Body of pancreas (tissue), 4 donors: ENCODE results near the gene EXOC2.

Source experiments
- POLR2A ChIP-seq, 3 donors: fragments of 450-650 bp; IDR thresholded peaks; one replicate each; pipeline ENCODE4 v1.6.1; 2016; ENCODE audit warnings: antibody characterized with exemption in 3 of 3, mild to moderate bottlenecking in 2 of 3
- TF ChIP-seq, protein P1 (sequence below), 7 experiments: fragments of 450-650 bp in 4 of 7; fragments of 200-600 bp in 3 of 7; sonication (generic) in 3 of 7; IDR thresholded peaks; one replicate each; pipeline ENCODE4 v1.5.1; 2016 to 2019; ENCODE audit warnings: antibody characterized with exemption in 7 of 7

DNA sequence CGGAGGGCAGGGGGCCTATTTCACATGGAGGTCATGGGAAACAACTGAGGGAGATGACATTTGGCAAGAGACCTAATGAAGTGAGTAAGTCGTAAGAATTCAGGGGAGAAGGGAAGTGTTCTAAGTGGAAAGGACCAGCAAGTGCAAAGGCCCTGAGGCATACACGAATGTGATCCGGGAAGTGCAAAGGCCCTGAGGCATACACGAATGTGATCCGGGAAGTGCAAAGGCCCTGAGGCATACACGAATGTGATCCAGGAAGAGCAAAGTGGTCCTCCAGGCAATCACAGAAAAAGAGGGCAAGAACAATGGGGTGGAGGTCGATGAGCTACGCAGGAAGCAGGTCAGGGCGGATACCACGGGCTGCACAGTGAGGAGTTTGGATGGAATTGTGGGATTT lies 24.2 kb upstream of the EXOC2 start:
- TF ChIP-seq, protein P1, sequence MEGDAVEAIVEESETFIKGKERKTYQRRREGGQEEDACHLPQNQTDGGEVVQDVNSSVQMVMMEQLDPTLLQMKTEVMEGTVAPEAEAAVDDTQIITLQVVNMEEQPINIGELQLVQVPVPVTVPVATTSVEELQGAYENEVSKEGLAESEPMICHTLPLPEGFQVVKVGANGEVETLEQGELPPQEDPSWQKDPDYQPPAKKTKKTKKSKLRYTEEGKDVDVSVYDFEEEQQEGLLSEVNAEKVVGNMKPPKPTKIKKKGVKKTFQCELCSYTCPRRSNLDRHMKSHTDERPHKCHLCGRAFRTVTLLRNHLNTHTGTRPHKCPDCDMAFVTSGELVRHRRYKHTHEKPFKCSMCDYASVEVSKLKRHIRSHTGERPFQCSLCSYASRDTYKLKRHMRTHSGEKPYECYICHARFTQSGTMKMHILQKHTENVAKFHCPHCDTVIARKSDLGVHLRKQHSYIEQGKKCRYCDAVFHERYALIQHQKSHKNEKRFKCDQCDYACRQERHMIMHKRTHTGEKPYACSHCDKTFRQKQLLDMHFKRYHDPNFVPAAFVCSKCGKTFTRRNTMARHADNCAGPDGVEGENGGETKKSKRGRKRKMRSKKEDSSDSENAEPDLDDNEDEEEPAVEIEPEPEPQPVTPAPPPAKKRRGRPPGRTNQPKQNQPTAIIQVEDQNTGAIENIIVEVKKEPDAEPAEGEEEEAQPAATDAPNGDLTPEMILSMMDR (IDR thresholded peaks at IDR 0.05), result no peak
- TF ChIP-seq POLR2A (IDR thresholded peaks at IDR 0.05), result no peak
